Measurements from ENCODE around the gene GFOD2. TPM values are rescaled to one million over a fixed set of nuclear protein-coding genes. Genes with fewer than 3 reads are reported as not detected.
A peak's percentile ranks its signal among the peaks of the same experiment; 100 is the strongest.

Gene GFOD2
- total RNA-seq, 1 donor from 2014 or later: 33.6 TPM

GRCh38 chr16:67733734-67734470 lies 14.8 kb upstream of the GFOD2 start:
- no peak for DNase-seq (ENCODE audit: low read depth)

GRCh38 chr16:67731753-67732095 lies 12.6 kb upstream of the GFOD2 start:
- DNase-seq (ENCODE audit: low read depth): no peak

- no peak for DNase-seq (ENCODE audit: low read depth)
These were observed 12.1 kb upstream of the GFOD2 start for GRCh38 chr16:67731071-67731752.

GRCh38 chr16:67730326-67730725 lies 11.2 kb upstream of the GFOD2 start:
- no peak for DNase-seq (ENCODE audit: low read depth)

- no peak for DNase-seq (ENCODE audit: low read depth)
These were observed 10.6 kb upstream of the GFOD2 start for GRCh38 chr16:67729636-67730248.

GRCh38 chr16:67727521-67728485 lies 8.7 kb upstream of the GFOD2 start:
- DNase-seq (ENCODE audit: low read depth): no peak

- no peak for DNase-seq (ENCODE audit: low read depth)
These were observed 7.3 kb upstream of the GFOD2 start for GRCh38 chr16:67726106-67727034.

- no peak for DNase-seq (ENCODE audit: low read depth)
These were observed 4.8 kb upstream of the GFOD2 start for GRCh38 chr16:67723911-67724305.

GRCh38 chr16:67723151-67723910 lies 4.2 kb upstream of the GFOD2 start:
- DNase-seq (ENCODE audit: low read depth): peak; percentile 84

GRCh38 chr16:67720236-67720635 lies 1.1 kb upstream of the GFOD2 start:
- no peak for DNase-seq (ENCODE audit: low read depth)

GRCh38 chr16:67719778-67720144 lies 645 bp upstream of the GFOD2 start:
- peak; percentile 55 for DNase-seq (ENCODE audit: low read depth)

- no peak for DNase-seq (ENCODE audit: low read depth)
These were observed 458 bp downstream of the GFOD2 start for GRCh38 chr16:67718668-67719047.

- no peak for DNase-seq (ENCODE audit: low read depth)
These were observed 3.0 kb downstream of the GFOD2 start for GRCh38 chr16:67716097-67716496.

- DNase-seq (ENCODE audit: low read depth): no peak
These were observed 4.6 kb downstream of the GFOD2 start for GRCh38 chr16:67714522-67714921.

GRCh38 chr16:67713647-67714273 lies 5.4 kb downstream of the GFOD2 start:
- DNase-seq (ENCODE audit: low read depth): no peak

- DNase-seq (ENCODE audit: low read depth): no peak
These were observed 8.5 kb downstream of the GFOD2 start for GRCh38 chr16:67710607-67711006.

GRCh38 chr16:67709050-67709449 lies 10.1 kb downstream of the GFOD2 start:
- DNase-seq (ENCODE audit: low read depth): no peak

- no peak for DNase-seq (ENCODE audit: low read depth)
These were observed 10.7 kb downstream of the GFOD2 start for GRCh38 chr16:67708368-67708771.

GRCh38 chr16:67707790-67708189 lies 11.3 kb downstream of the GFOD2 start:
- DNase-seq (ENCODE audit: low read depth): no peak

- DNase-seq (ENCODE audit: low read depth): no peak
These were observed 11.9 kb downstream of the GFOD2 start for GRCh38 chr16:67707210-67707609.
